Left kidney (tissue), 8 donors: ENCODE data around the gene VCX3A. TPM values are rescaled to one million over a fixed set of nuclear protein-coding genes. Genes with fewer than 3 reads are reported as not detected.
A peak's percentile ranks its signal among the peaks of the same experiment; 100 is the strongest.
"Not testable (repeated sequence)": the region's sequence is repeated elsewhere in the genome, so short reads cannot be mapped to it uniquely, and the experiment has no call there.

Experiments used
- DNase-seq: peaks from one replicate; pipeline ENCODE4 v3.0.0-alpha.2; 2013
- long read RNA-seq, 8 donors: transcript quantifications; one replicate each; lab custom pipeline, GENCODE V29; 2026
- polyA plus RNA-seq: library from polyadenylated mRNA; unstranded; fragments of 120-200 nt; gene quantifications from one replicate; pipeline ENCODE4 v1.2.1, GENCODE V29; 2013; ENCODE audit not compliant: insufficient read length

Gene VCX3A
- not detected for polyA plus RNA-seq
- long read RNA-seq, donor 1: 0 reads
- long read RNA-seq, donor 2: 0 reads
- long read RNA-seq, donor 3: 0 reads
- long read RNA-seq, donor 4: 0 reads
- long read RNA-seq, donor 5: 0 reads
- long read RNA-seq, donor 6: 0 reads
- long read RNA-seq, donor 7: 0 reads
- long read RNA-seq, donor 8: 0 reads

- DNase-seq: not testable (repeated sequence)
These were observed at the start of gene VCX3A for GRCh38 chrX:6535018-6535417. Gene VCX3A (minus strand): TSS chrX:6535118. CDS start chrX:6534497, 621 bp downstream.

- no peak for DNase-seq
These were observed 39.8 kb upstream of the VCX3A start for GRCh38 chrX:6574762-6575161.

DNA sequence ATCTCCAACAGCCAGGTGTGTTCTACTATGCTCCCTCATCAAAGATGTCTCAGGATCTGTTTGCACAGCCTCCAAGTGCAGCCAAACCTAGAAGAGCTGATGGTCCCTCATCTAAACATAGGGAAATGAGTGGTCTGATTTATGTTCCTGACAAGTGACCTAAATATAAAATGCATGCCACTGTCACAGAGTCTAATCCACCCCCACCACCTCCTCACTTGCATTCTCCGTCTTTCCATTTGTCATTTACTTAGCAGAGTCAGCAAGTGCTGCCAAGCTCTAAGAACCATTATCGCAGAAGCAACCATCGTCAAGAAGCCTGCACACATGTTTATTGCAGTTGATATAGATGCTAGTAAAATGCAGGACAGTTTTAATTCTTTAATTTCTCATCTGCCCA lies 33.1 kb upstream of the VCX3A start:
- DNase-seq: no peak

- no peak for DNase-seq
These were observed 24.1 kb upstream of the VCX3A start for GRCh38 chrX:6558979-6559378.

GRCh38 chrX:6557690-6558089 lies 22.8 kb upstream of the VCX3A start:
- DNase-seq: no peak

GRCh38 chrX:6550999-6551398 lies 16.1 kb upstream of the VCX3A start:
- DNase-seq: no peak

DNA sequence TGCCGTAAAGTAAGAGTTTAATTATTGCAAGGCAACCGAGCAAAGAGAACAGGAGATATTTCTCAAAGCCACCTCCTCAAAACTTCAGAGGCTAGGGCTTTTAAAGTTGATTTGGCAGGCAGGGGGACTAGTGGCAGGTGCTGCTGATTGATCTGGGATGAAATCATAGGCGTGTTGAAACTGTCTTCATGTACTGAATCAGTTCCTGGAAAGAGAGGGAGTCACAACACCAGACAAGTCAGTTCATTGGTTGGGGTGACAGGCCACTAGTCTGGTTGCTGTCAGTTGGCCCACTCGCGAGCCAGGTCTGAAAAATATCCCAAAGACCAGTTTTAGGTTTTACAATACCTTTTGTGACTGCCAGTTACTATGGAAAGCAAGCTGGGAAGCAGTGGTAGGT lies 10.8 kb upstream of the VCX3A start:
- no peak for DNase-seq

GRCh38 chrX:6526564-6527136 lies 8.3 kb downstream of the VCX3A start:
- DNase-seq: no peak

- no peak for DNase-seq
These were observed 17.5 kb downstream of the VCX3A start for GRCh38 chrX:6517376-6517775.

GRCh38 chrX:6506444-6506843 lies 28.5 kb downstream of the VCX3A start:
- DNase-seq: no peak

DNA sequence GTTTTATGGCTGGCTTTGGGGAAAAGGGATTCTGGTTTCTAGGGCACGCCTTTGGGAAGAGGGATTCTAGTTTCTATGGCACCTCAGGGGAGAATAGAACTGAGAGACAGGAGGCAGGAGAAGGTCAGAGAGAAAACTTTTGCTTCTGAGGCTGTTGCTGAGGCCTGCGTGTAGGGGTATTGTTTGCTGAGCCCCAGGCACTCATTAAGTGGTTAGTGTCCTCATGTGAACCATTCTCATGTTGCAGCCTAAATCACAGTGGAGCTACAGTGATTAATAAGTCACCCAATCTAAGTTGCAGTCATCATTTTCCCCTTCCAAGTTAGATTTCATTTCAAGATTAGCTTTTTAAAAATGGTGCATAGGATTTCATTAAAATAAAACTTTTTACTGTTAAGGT lies 29.0 kb downstream of the VCX3A start:
- peak; percentile 6 for DNase-seq

DNA sequence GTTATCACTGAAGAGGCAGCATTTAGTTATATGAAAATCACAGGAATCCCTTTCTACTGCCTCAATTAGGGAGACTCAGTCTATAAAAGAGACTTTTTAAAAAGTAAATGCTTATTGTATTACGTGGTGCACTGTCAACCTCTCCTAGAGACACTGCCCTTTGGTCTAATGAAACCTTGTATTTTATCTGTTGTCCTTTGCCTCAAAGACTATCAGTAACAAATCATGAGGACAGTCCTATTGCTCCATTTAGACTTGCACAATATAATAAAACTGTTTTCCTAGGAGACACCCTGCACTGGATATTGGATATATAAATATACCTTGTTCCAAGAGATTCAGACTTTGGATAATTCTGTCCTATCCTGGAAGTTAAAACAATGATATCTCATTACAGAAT lies 34.2 kb downstream of the VCX3A start:
- no peak for DNase-seq

- DNase-seq: no peak
These were observed 36.6 kb downstream of the VCX3A start for GRCh38 chrX:6498324-6498723.
